H9 (cell line): ENCODE measurements around the gene IL3. TPM values are rescaled to one million over a fixed set of nuclear protein-coding genes. Genes with fewer than 3 reads are reported as not detected.

Experiments used
- DNase-seq: peaks from one replicate; pipeline ENCODE4 v3.0.0-alpha.2; 2017
- H2AFZ ChIP-seq: one replicate; pipeline ENCODE4 v1.6.1; 2013; ENCODE audit warnings: mild to moderate bottlenecking, low read length, control low read depth, moderate library complexity
- H2AK5ac ChIP-seq: 2 replicates; pipeline ENCODE4 v1.6.1; 2013; ENCODE audit warnings: low read length, control low read depth, mixed read lengths; ENCODE audit not compliant: insufficient read length
- H2BK120ac ChIP-seq: one replicate; pipeline ENCODE4 v1.6.1; 2013; ENCODE audit warnings: low read depth, mild to moderate bottlenecking, low read length, control low read depth, inconsistent platforms; ENCODE audit not compliant: poor library complexity, severe bottlenecking
- H2BK12ac ChIP-seq: 2 replicates; pipeline ENCODE4 v1.6.1; 2013; ENCODE audit warnings: low read length, control low read depth, mixed read lengths, low read depth; ENCODE audit not compliant: insufficient read length
- H2BK15ac ChIP-seq: 2 replicates; pipeline ENCODE4 v1.6.1; 2013; ENCODE audit warnings: low read depth, low read length, control low read depth
- H2BK20ac ChIP-seq: one replicate; pipeline ENCODE4 v1.6.1; 2013; ENCODE audit warnings: low read depth, mild to moderate bottlenecking, low read length, control low read depth, inconsistent platforms; ENCODE audit not compliant: poor library complexity, severe bottlenecking
- H2BK5ac ChIP-seq: 2 replicates; pipeline ENCODE4 v1.6.1; 2013; ENCODE audit warnings: low read length, control low read depth, mixed read lengths; ENCODE audit not compliant: insufficient read length
- H3K14ac ChIP-seq: 2 replicates; pipeline ENCODE4 v1.6.1; 2013; ENCODE audit warnings: low read length, control low read depth; ENCODE audit not compliant: insufficient read depth
- H3K18ac ChIP-seq: 2 replicates; pipeline ENCODE4 v1.6.1; 2013; ENCODE audit warnings: low read depth, mild to moderate bottlenecking, mixed read lengths, low read length, control low read depth; ENCODE audit not compliant: insufficient read length
- H3K23ac ChIP-seq: 2 replicates; pipeline ENCODE4 v1.6.1; 2013; ENCODE audit warnings: low read length, control low read depth, mixed read lengths, low read depth; ENCODE audit not compliant: insufficient read length
- H3K23me2 ChIP-seq: 2 replicates; pipeline ENCODE4 v1.6.1; 2013; ENCODE audit warnings: low read depth, mild to moderate bottlenecking, mixed read lengths, low read length, control low read depth; ENCODE audit not compliant: insufficient read length, poor library complexity, severe bottlenecking
- H3K27ac ChIP-seq: 2 replicates; pipeline ENCODE4 v1.5.1; 2013; ENCODE audit warnings: low read length, control low read depth, mixed read lengths, low read depth; ENCODE audit not compliant: insufficient read length
- H3K27me3 ChIP-seq: 2 replicates; pipeline ENCODE4 v1.6.1; 2013; ENCODE audit warnings: low read length, control low read depth, inconsistent platforms; ENCODE audit not compliant: insufficient read depth
- H3K4ac ChIP-seq: 2 replicates; pipeline ENCODE4 v1.6.1; 2013; ENCODE audit warnings: low read depth, mild to moderate bottlenecking, control low read depth, inconsistent platforms, low read length, moderate library complexity
- H3K4me1 ChIP-seq: 2 replicates; pipeline ENCODE4 v1.6.1; 2013; ENCODE audit warnings: low read length, control low read depth, inconsistent platforms; ENCODE audit not compliant: insufficient read depth
- H3K4me2 ChIP-seq: 2 replicates; pipeline ENCODE4 v1.6.1; 2013; ENCODE audit warnings: low read length, control low read depth, mixed read lengths; ENCODE audit not compliant: insufficient read length, insufficient read depth
- H3K56ac ChIP-seq: 2 replicates; pipeline ENCODE4 v1.6.1; 2013; ENCODE audit warnings: low read depth, mild to moderate bottlenecking, mixed read lengths, low read length, control low read depth; ENCODE audit not compliant: insufficient read length
- H3K79me1 ChIP-seq: 2 replicates; pipeline ENCODE4 v1.6.1; 2013; ENCODE audit warnings: low read depth, mild to moderate bottlenecking, moderate library complexity, low read length, control low read depth, inconsistent platforms; ENCODE audit not compliant: insufficient read depth, poor library complexity, severe bottlenecking
- H3K79me2 ChIP-seq: 2 replicates; pipeline ENCODE4 v1.6.1; 2013; ENCODE audit warnings: low read length, control low read depth, inconsistent platforms; ENCODE audit not compliant: insufficient read depth
- H3K9ac ChIP-seq: 2 replicates; pipeline ENCODE4 v1.6.1; 2013; ENCODE audit warnings: low read length, control low read depth, mixed read lengths; ENCODE audit not compliant: insufficient read length; ENCODE audit errors: extremely low read depth
- H3K9me3 ChIP-seq: one replicate; pipeline ENCODE4 v1.6.1; 2013; ENCODE audit warnings: low read depth, low read length, inconsistent platforms; ENCODE audit not compliant: control insufficient read depth
- H3T11ph ChIP-seq: one replicate; pipeline ENCODE4 v1.6.1; 2013; ENCODE audit warnings: mild to moderate bottlenecking, low read length, control low read depth, inconsistent platforms
- H4K20me1 ChIP-seq: one replicate; pipeline ENCODE4 v1.6.1; 2013; ENCODE audit not compliant: control insufficient read depth, insufficient read length, insufficient read depth
- H4K5ac ChIP-seq: 2 replicates; pipeline ENCODE4 v1.6.1; 2013; ENCODE audit warnings: low read depth, mild to moderate bottlenecking, mixed read lengths, low read length, control low read depth; ENCODE audit not compliant: insufficient read length
- H4K8ac ChIP-seq: replicated peaks from 2 replicates; pipeline ENCODE4 v1.6.1; 2013; ENCODE audit warnings: low read length, control low read depth, mixed read lengths, low read depth; ENCODE audit not compliant: insufficient read length
- H4K91ac ChIP-seq: 2 replicates; pipeline ENCODE4 v1.6.1; 2013; ENCODE audit warnings: low read depth, mild to moderate bottlenecking, moderate library complexity, mixed read lengths, low read length, control low read depth; ENCODE audit not compliant: insufficient read length
- H3K27ac Mint-ChIP-seq, 3 experiments: 2 replicates in 2 of 3; 3 replicates in 1 of 3; pipeline ENCODE4 v1.8.0; 2020 to 2021; ENCODE audit warnings: mixed read lengths in 3 of 3, mild to moderate bottlenecking in 1 of 3, moderate library complexity in 1 of 3
- H3K27me3 Mint-ChIP-seq: 2 replicates; pipeline ENCODE4 v1.8.0; 2021; ENCODE audit warnings: low read depth, mild to moderate bottlenecking, moderate library complexity, mixed read lengths
- H3K36me3 Mint-ChIP-seq, 3 experiments: 2 replicates in 2 of 3; 3 replicates in 1 of 3; pipeline ENCODE4 v1.8.0; 2020 to 2021; ENCODE audit warnings: low read depth in 3 of 3, mixed read lengths in 3 of 3; ENCODE audit not compliant: insufficient read depth in 1 of 3
- H3K4me1 Mint-ChIP-seq, 2 experiments: 2 replicates each; pipeline ENCODE4 v1.8.0; 2020; ENCODE audit warnings: mixed read lengths in 2 of 2
- H3K4me3 Mint-ChIP-seq, 2 experiments: 2 replicates in 1 of 2; 3 replicates in 1 of 2; pipeline ENCODE4 v1.8.0; 2020 to 2021; ENCODE audit warnings: mild to moderate bottlenecking in 2 of 2, mixed read lengths in 2 of 2, moderate library complexity in 1 of 2
- H3K9me3 Mint-ChIP-seq, 2 experiments: 2 replicates in 1 of 2; 3 replicates in 1 of 2; pipeline ENCODE4 v1.8.0; 2020; ENCODE audit warnings: mild to moderate bottlenecking in 2 of 2, mixed read lengths in 2 of 2, moderate library complexity in 1 of 2
- CTCF ChIP-seq: fragments of 200-600 bp; sonication (generic); conservative IDR thresholded peaks from 3 replicates; pipeline ENCODE4 v1.8.0; 2021; ENCODE audit warnings: antibody characterized with exemption, mild to moderate bottlenecking
- WGBS: extraction: QIAGEN DNeasy Blood & Tissue Kit; methylation state at CpG from one replicate; pipeline ENCODE4 v1.1.7; 2013; ENCODE audit warnings: missing lambda C conversion rate, low lambda C conversion rate, mixed read lengths; ENCODE audit not compliant: insufficient read length; ENCODE audit errors: extremely low coverage; 5-methylcytosine and 5-hydroxymethylcytosine counted together
- total RNA-seq: library from RNA; stranded (reverse); gene quantifications from 2 replicates; pipeline ENCODE4 v1.2.1, GENCODE V29; 2021

IL3 gene
- total RNA-seq, 1 experiment from 2014 or later, result not detected

GRCh38 chr5:132065951-132066701 is 5.7 kb downstream of the IL3 start:
- Histone ChIP-seq H2BK5ac (no peak overlapping the region), H3K14ac (no peak overlapping the region), H2BK120ac (no peak overlapping the region), H3K27me3 (no peaks in the 10 kb centered on the region), H3K23me2 (no peaks in the 10 kb centered on the region), H2AFZ (no peak overlapping the region), H3T11ph (no peak overlapping the region), H3K23ac (no peak overlapping the region), H3K4ac (no peak overlapping the region), H3K56ac (no peak overlapping the region), H3K79me1 (no peaks in the 10 kb centered on the region), H2BK20ac (no peak overlapping the region), H4K8ac (no peak overlapping the region), H4K91ac (no peak overlapping the region), H3K9ac (no peak overlapping the region), H3K79me2 (no peaks in the 10 kb centered on the region), H3K4me1 (no peaks in the 10 kb centered on the region), H2BK15ac (no peak overlapping the region), H4K20me1 (no peaks in the 10 kb centered on the region), H3K9me3 (no peaks in the 10 kb centered on the region), H3K27ac (no peak overlapping the region), H3K18ac (no peak overlapping the region), H4K5ac (no peak overlapping the region), H2BK12ac (no peak overlapping the region), H2AK5ac (no peak overlapping the region), H3K4me2 (no peak overlapping the region)
- no peak for TF ChIP-seq CTCF
- H3K4me1 Mint-ChIP-seq, result peaks cover 2 to 4% of the 10 kb centered on the region in 2 experiments; a peak in 3 of 4 replicates
- H3K27ac Mint-ChIP-seq, result peak overlapping the region in 1 of 3 experiments; percentile 70; a peak in 2 of 7 replicates
- no peaks in the 10 kb centered on the region for H3K36me3 Mint-ChIP-seq
- no peaks in the 10 kb centered on the region; a peak in 1 of 5 replicates for H3K9me3 Mint-ChIP-seq
- whole genome bisulfite sequencing, result no CpG with 5 or more reads among the region's 13 CpGs
- H3K27me3 Mint-ChIP-seq, result no peaks in the 10 kb centered on the region; the same call in none of the 2 replicates
- no peak for DNase-seq
- no peak overlapping the region; a peak in 1 of 5 replicates for H3K4me3 Mint-ChIP-seq
